ENCODE data around the gene CD300LF. TPM values are rescaled to one million over a fixed set of nuclear protein-coding genes. Genes with fewer than 3 reads are reported as not detected.

The CD300LF gene
- total and polyA plus RNA-seq, 2 experiments from 2014 or later: not detected

GRCh38 chr17:74729368-74729767 lies 16.6 kb upstream of the CD300LF start:
- Mint-ChIP-seq H3K27me3 (ENCODE audit: insufficient read depth, low read depth, poor library complexity) (peaks cover 3% of the 10 kb centered on the region), H3K9me3 (no peaks in the 10 kb centered on the region; the same call in 2 of the 3 replicates), H3K4me1 (no peaks in the 10 kb centered on the region), H3K36me3 (ENCODE audit: low read depth) (no peaks in the 10 kb centered on the region), H3K4me3 (no peak overlapping the region), H3K27ac (no peak overlapping the region)
- ATAC-seq (no peak), DNase-seq (ENCODE audit: low spot score) (no peak)
- Histone ChIP-seq H3F3A (replicated peaks; ENCODE audit: low read depth) (peaks cover 15% of the 10 kb centered on the region), H3K4me3 (no peak overlapping the region), H3K4me1 (ENCODE audit: insufficient read depth) (no peaks in the 10 kb centered on the region), H3K27ac (ENCODE audit: low read depth) (no peak overlapping the region), H3K4me2 (no peak overlapping the region), H3K27me3 (ENCODE audit: insufficient read depth) (no peaks in the 10 kb centered on the region), H2AFZ (no peak overlapping the region), H4K20me1 (replicated peaks; ENCODE audit: insufficient read depth) (no peaks in the 10 kb centered on the region), H3K9me2 (ENCODE audit: insufficient read depth) (no peaks in the 10 kb centered on the region), H3K79me2 (replicated peaks; ENCODE audit: insufficient read depth) (no peaks in the 10 kb centered on the region), H3K36me3 (ENCODE audit: insufficient read depth) (no peaks in the 10 kb centered on the region)
- TF ChIP-seq ETS1 (IDR thresholded peaks at IDR 0.05) (no peak), CTCF (conservative IDR thresholded peaks at IDR 0.05; ENCODE audit: low read depth in 2 of 2) (no peak), POLR2AphosphoS5 (IDR thresholded peaks at IDR 0.05; ENCODE audit: low read depth) (no peak), ZNF331 (CRISPR knock-in tag; IDR thresholded peaks at IDR 0.05; ENCODE audit: low read depth) (no peak), EZH2phosphoT487 (IDR thresholded peaks at IDR 0.05; ENCODE audit: unreplicated experiment) (no peak), STAT1 (IDR thresholded peaks at IDR 0.05; ENCODE audit: unreplicated experiment) (no peak), REST (IDR thresholded peaks at IDR 0.05; ENCODE audit: unreplicated experiment) (no peak), CREB1 (CRISPR knock-in tag; IDR thresholded peaks at IDR 0.05; ENCODE audit: low read depth) (no peak), ZNF462 (CRISPR knock-in tag; IDR thresholded peaks at IDR 0.05) (no peak), NANOG (IDR thresholded peaks at IDR 0.05; ENCODE audit: borderline replicate concordance) (no peak), EZH2 (IDR thresholded peaks at IDR 0.05; ENCODE audit: low read depth, unreplicated experiment) (no peak), JUNB (IDR thresholded peaks at IDR 0.05; ENCODE audit: unreplicated experiment) (no peak), ZNF114 (CRISPR knock-in tag; IDR thresholded peaks at IDR 0.05) (no peak)

Measured in GM23338 (cell line).